IMR-90 (cell line): ENCODE data around the gene ANGPTL5. TPM values are rescaled to one million over a fixed set of nuclear protein-coding genes. Genes with fewer than 3 reads are reported as not detected.

Experiments
- ATAC-seq: fragments of 200-7000 bp; cut with Tn5 transposase; 2 replicates; pipeline ENCODE4 v1.9.1; 2020; ENCODE audit warnings: low read depth, mild to moderate bottlenecking, moderate library complexity
- BruUV-seq: library from RNA; stranded (reverse); fragments of 400-500 nt; replicated peaks from 2 replicates; lab custom pipeline; 2021; lab: Mats Ljungman, UMichigan
- CTCF ChIA-PET: fragments of 300-600 bp; formaldehyde crosslinking; extraction: SDS; loops from one replicate; lab custom pipeline; 2021; ENCODE audit warnings: antibody characterized with exemption; lab: Yijun Ruan, JAX
- POLR2A ChIA-PET: fragments of 300-600 bp; sonication (Branson Sonifier 250); formaldehyde crosslinking; loops from one replicate; lab custom pipeline; 2022; ENCODE audit warnings: antibody characterized with exemption; ENCODE audit not compliant: unreplicated experiment; lab: Charles Lee
- DNase-seq: peaks from one replicate; pipeline ENCODE4 v3.0.0; 2013
- H2AFZ ChIP-seq: replicated peaks from 2 replicates; pipeline ENCODE3; 2013; ENCODE audit warnings: low read length, mild to moderate bottlenecking; ENCODE audit not compliant: poor library complexity
- H2AK5ac ChIP-seq: 2 replicates; pipeline ENCODE4 v1.6.1; 2013; ENCODE audit warnings: low read depth, low read length, inconsistent platforms
- H2AK9ac ChIP-seq: replicated peaks from 2 replicates; pipeline ENCODE3; 2013; ENCODE audit warnings: mild to moderate bottlenecking, low read depth, low read length, moderate library complexity; ENCODE audit not compliant: poor library complexity
- H2BK120ac ChIP-seq: 2 replicates; pipeline ENCODE4 v1.6.1; 2013; ENCODE audit warnings: low read depth, low read length, inconsistent platforms
- H2BK15ac ChIP-seq: 3 replicates; pipeline ENCODE4 v1.6.1; 2013; ENCODE audit warnings: low read depth, low read length, inconsistent platforms
- H2BK20ac ChIP-seq: 2 replicates; pipeline ENCODE4 v1.6.1; 2013; ENCODE audit warnings: low read depth, mild to moderate bottlenecking, inconsistent platforms, low read length, moderate library complexity
- H2BK5ac ChIP-seq: 2 replicates; pipeline ENCODE4 v1.6.1; 2013; ENCODE audit warnings: mild to moderate bottlenecking, low read depth, low read length, inconsistent platforms; ENCODE audit not compliant: poor library complexity, severe bottlenecking
- H3K14ac ChIP-seq: replicated peaks from 2 replicates; pipeline ENCODE4 v1.6.1; 2013; ENCODE audit warnings: low read depth, low read length, inconsistent platforms
- H3K18ac ChIP-seq: 2 replicates; pipeline ENCODE4 v1.6.1; 2013; ENCODE audit warnings: low read depth, low read length, control low read depth
- H3K23ac ChIP-seq: 2 replicates; pipeline ENCODE4 v1.6.1; 2013; ENCODE audit warnings: low read depth, low read length, inconsistent platforms
- H3K27ac ChIP-seq: 2 replicates; pipeline ENCODE4 v1.5.1; 2013; ENCODE audit warnings: mild to moderate bottlenecking, control low read depth, low read length; ENCODE audit not compliant: insufficient read depth
- H3K27me3 ChIP-seq: 2 replicates; pipeline ENCODE4 v1.6.1; 2013; ENCODE audit warnings: low read length; ENCODE audit not compliant: control insufficient read depth, insufficient read depth
- H3K36me3 ChIP-seq: 2 replicates; pipeline ENCODE4 v1.6.1; 2013; ENCODE audit warnings: low read length, mixed read lengths; ENCODE audit not compliant: control insufficient read depth, insufficient read depth
- H3K4ac ChIP-seq: 2 replicates; pipeline ENCODE4 v1.6.1; 2013; ENCODE audit warnings: low read depth, low read length, inconsistent platforms
- H3K4me1 ChIP-seq: 2 replicates; pipeline ENCODE4 v1.6.1; 2013; ENCODE audit warnings: low read length, mixed read lengths; ENCODE audit not compliant: control insufficient read depth, insufficient read depth
- H3K4me2 ChIP-seq: 2 replicates; pipeline ENCODE4 v1.6.1; 2013; ENCODE audit warnings: low read depth, mild to moderate bottlenecking, control low read depth, low read length, moderate library complexity
- H3K4me3 ChIP-seq: 2 replicates; pipeline ENCODE4 v1.5.1; 2013; ENCODE audit warnings: low read depth, mild to moderate bottlenecking, control low read depth, low read length, moderate library complexity; ENCODE audit not compliant: insufficient read depth
- H3K56ac ChIP-seq: 2 replicates; pipeline ENCODE4 v1.6.1; 2013; ENCODE audit warnings: low read length, inconsistent platforms; ENCODE audit not compliant: insufficient read depth; ENCODE audit errors: extremely low read depth
- H3K79me1 ChIP-seq, 2 experiments: 2 replicates each; pipeline ENCODE4 v1.6.1; 2013; ENCODE audit warnings: low read length in 2 of 2, inconsistent platforms in 1 of 2, low read depth in 1 of 2
- H3K9ac ChIP-seq: 2 replicates; pipeline ENCODE4 v1.6.1; 2013; ENCODE audit warnings: low read depth, low read length, control low read depth
- H3K9me1 ChIP-seq: 2 replicates; pipeline ENCODE4 v1.6.1; 2013; ENCODE audit warnings: low read length, inconsistent platforms; ENCODE audit not compliant: insufficient read depth
- H3K9me3 ChIP-seq: 2 replicates; pipeline ENCODE4 v1.6.1; 2013; ENCODE audit warnings: low read length; ENCODE audit not compliant: control insufficient read depth, insufficient read depth
- H4K20me1 ChIP-seq: 2 replicates; pipeline ENCODE4 v1.6.1; 2013; ENCODE audit warnings: low read length, inconsistent platforms; ENCODE audit not compliant: insufficient read depth
- H4K5ac ChIP-seq: 2 replicates; pipeline ENCODE4 v1.6.1; 2013; ENCODE audit warnings: mild to moderate bottlenecking, low read depth, low read length, control low read depth
- H4K8ac ChIP-seq, 2 experiments: 2 replicates each; pipeline ENCODE4 v1.6.1; 2013; ENCODE audit warnings: low read depth in 2 of 2, low read length in 2 of 2, control low read depth in 1 of 2, inconsistent platforms in 1 of 2
- H4K91ac ChIP-seq: 2 replicates; pipeline ENCODE4 v1.6.1; 2013; ENCODE audit warnings: low read depth, low read length, inconsistent platforms; ENCODE audit not compliant: insufficient read depth
- CEBPB ChIP-seq: IDR thresholded peaks from 2 replicates; pipeline ENCODE4 v1.6.1; 2012; ENCODE audit warnings: low read depth, low read length, improper control_type of control experiment
- CTCF ChIP-seq: conservative IDR thresholded peaks from 2 replicates; pipeline ENCODE4 v1.5.1; 2012; ENCODE audit warnings: mild to moderate bottlenecking, low read depth, low read length, improper control_type of control experiment
- FOS ChIP-seq: fragments of 150-350 bp; IDR thresholded peaks from 2 replicates; pipeline ENCODE4 v1.6.1; 2016; ENCODE audit warnings: low read depth, low read length
- NFE2L2 ChIP-seq: fragments of 150-350 bp; IDR thresholded peaks from 2 replicates; pipeline ENCODE4 v1.6.1; 2016; ENCODE audit warnings: low read depth, mild to moderate bottlenecking, low read length
- POLR2A ChIP-seq: IDR thresholded peaks from 2 replicates; pipeline ENCODE4 v1.6.1; 2012; ENCODE audit warnings: mild to moderate bottlenecking, low read depth, low read length
- RCOR1 ChIP-seq: IDR thresholded peaks from 2 replicates; pipeline ENCODE4 v1.6.1; 2012; ENCODE audit warnings: mild to moderate bottlenecking, low read length, improper control_type of control experiment; ENCODE audit not compliant: insufficient replicate concordance
- USF2 ChIP-seq: fragments of 150-350 bp; IDR thresholded peaks from 2 replicates; pipeline ENCODE4 v1.6.1; 2017; ENCODE audit warnings: mild to moderate bottlenecking, antibody characterized with exemption, low read length, low read depth
- WGBS, 2 experiments: methylation state at CpG; one replicate each; pipeline versions ENCODE4 v1.1.5 to v1.1.7; 2013; ENCODE audit warnings: missing lambda C conversion rate in 2 of 2; ENCODE audit not compliant: insufficient read length in 1 of 2; ENCODE audit errors: extremely low coverage in 2 of 2; 5-methylcytosine and 5-hydroxymethylcytosine counted together
- dilution Hi-C: fragments of 300-500 bp; cut with HindIII; formaldehyde crosslinking; loops from one replicate; pipeline ENCODE4 v1.14.3; 2018; ENCODE audit warnings: low sequenced_read_pairs; ENCODE audit not compliant: unreplicated experiment
- in situ Hi-C: fragments of 300-500 bp; cut with MboI; formaldehyde crosslinking; loops from 3 replicates; pipeline ENCODE4 v1.14.3; 2019; ENCODE audit warnings: low sequenced_read_pairs, inconsistent platforms, mixed read lengths
- intact Hi-C: fragments of 100-400 bp; cut with micrococcal nuclease; formaldehyde crosslinking; loops from 2 replicates; pipeline ENCODE4 v1.10.0; 2022
- polyA plus RNA-seq, 3 experiments: library from polyadenylated mRNA; depleted of rRNA; stranded (reverse); fragments of >200 nt; gene quantifications; 2 replicates each; pipeline ENCODE4 v1.2.3, GENCODE V29; 2012; ENCODE audit warnings: low replicate concordance in 1 of 3
- total RNA-seq: library from RNA; depleted of rRNA; stranded (reverse); fragments of >200 nt; gene quantifications from 2 replicates; pipeline ENCODE4 v1.2.3, GENCODE V29; 2012

The ANGPTL5 gene
- total and polyA plus RNA-seq, 2 of the 4 experiments (the other 2 are of a cell fraction): not detected

GRCh38 chr11:101915791-101916291, 481 bp downstream of the ANGPTL5 start:
- no peak overlapping the region; the same call in 2 of the 3 replicates for H2BK15ac ChIP-seq
- H3K27ac ChIP-seq: 0 out of 2 replicates have a peak overlapping the region, but pooled peaks have one; percentile 3
- peak overlapping the region; percentile 8; the same call in 1 of the 2 replicates for H3K56ac ChIP-seq
- H3K9ac ChIP-seq: peak overlapping the region; percentile 71; the same call in 1 of the 2 replicates
- H2BK120ac ChIP-seq: peak overlapping the region; percentile 53; the same call in 1 of the 2 replicates
- no peaks in the 10 kb centered on the region for H3K36me3 ChIP-seq
- peak overlapping the region; percentile 84 for H3K14ac ChIP-seq
- no peaks in the 10 kb centered on the region for H3K27me3 ChIP-seq
- H4K5ac ChIP-seq: peak overlapping the region; percentile 93; the same call in 1 of the 2 replicates
- BruUV-seq: no TSS peak
- ChIA-PET CTCF (interaction anchor here (1.1 kb wide), 1 partner anchor 50 kb away, joined by 3 read pairs; no protein-coding TSS in a partner anchor), POLR2A (no interaction called here)
- peaks cover 2% of the 10 kb centered on the region; the same call in 1 of the 2 replicates for H3K9me1 ChIP-seq
- no peaks in the 10 kb centered on the region for H3K9me3 ChIP-seq
- no peak overlapping the region for H2BK20ac ChIP-seq
- H2AFZ ChIP-seq: no peak overlapping the region
- peak overlapping the region; percentile 49; the same call in 1 of the 2 replicates for H3K4ac ChIP-seq
- DNase-seq: peak; percentile 36
- peaks cover 8% of the 10 kb centered on the region for H3K4me1 ChIP-seq
- H4K8ac ChIP-seq: peak overlapping the region; percentile 54 to 68; a peak in 3 of 4 replicates
- ATAC-seq: no peak
- peak overlapping the region; percentile 94; the same call in 1 of the 2 replicates for H3K18ac ChIP-seq
- WGBS, 2 experiments: no CpG with 5 or more reads among the region's 4 CpGs
- H2BK5ac ChIP-seq: peak overlapping the region; percentile 78
- H2AK9ac ChIP-seq: no peak overlapping the region
- H3K4me2 ChIP-seq: peak overlapping the region; percentile 99
- H4K91ac ChIP-seq: no peak overlapping the region
- H3K79me1 ChIP-seq: peaks cover 0 to 5% of the 10 kb centered on the region in 2 experiments; a peak in 1 of 4 replicates
- in situ Hi-C loops: no loop called here
- no peaks in the 10 kb centered on the region for H4K20me1 ChIP-seq
- intact Hi-C loops: loop anchor here (1.0 to 5.0 kb wide), 2 partner anchors 54 to 91 kb away; no protein-coding TSS in a partner anchor
- H2AK5ac ChIP-seq: no peak overlapping the region
- H3K23ac ChIP-seq: peak overlapping the region; percentile 40; the same call in 1 of the 2 replicates
- no peak for TF ChIP-seq FOS
- TF ChIP-seq USF2: no peak
- TF ChIP-seq CTCF: no peak
- TF ChIP-seq POLR2A: no peak
- no peak for TF ChIP-seq RCOR1
- peak; percentile 91 for TF ChIP-seq CEBPB
- TF ChIP-seq NFE2L2: no peak
- peak overlapping the region; percentile 97; the same call in 1 of the 2 replicates for H3K4me3 ChIP-seq
- dilution Hi-C loops: no loop called here
